Choroid plexus epithelial cell (primary cell): ENCODE data around the gene SLFN11.

ENCODE experiments used
- DNase-seq: peaks from one replicate; pipeline ENCODE4 v3.0.0-alpha.2; 2010; ENCODE audit warnings: low read depth
- H3K4me3 ChIP-seq: 2 replicates; pipeline ENCODE4 v1.5.1; 2011; ENCODE audit warnings: low read depth, mild to moderate bottlenecking, control low read depth, low read length, moderate library complexity
- TF ChIP-seq, protein P1 (sequence below): conservative IDR thresholded peaks from 2 replicates; pipeline ENCODE4 v1.5.1; 2011; ENCODE audit warnings: low read depth, mild to moderate bottlenecking, control low read depth, inconsistent platforms, low read length, moderate library complexity

The SLFN11 gene

DNA sequence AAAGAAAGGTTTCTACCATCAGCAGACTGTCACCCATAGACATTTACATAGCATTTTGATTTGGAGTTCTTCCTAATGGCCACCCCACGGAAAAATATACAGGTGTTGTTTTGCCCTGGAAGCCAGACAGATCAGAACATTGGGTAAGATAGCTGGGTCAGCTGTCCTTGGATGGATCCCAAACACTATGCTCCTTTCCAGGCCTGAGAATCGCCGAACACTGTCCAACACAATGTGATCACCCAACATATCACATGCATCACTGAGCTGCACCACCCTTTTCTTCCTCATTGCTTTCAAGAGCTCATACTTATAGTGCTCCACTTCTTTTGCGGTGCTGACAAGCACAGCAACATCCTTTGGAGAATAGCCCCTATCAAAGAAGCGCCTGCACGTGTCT lies 21.1 kb downstream of the SLFN11 start:
- TF ChIP-seq, protein P1, sequence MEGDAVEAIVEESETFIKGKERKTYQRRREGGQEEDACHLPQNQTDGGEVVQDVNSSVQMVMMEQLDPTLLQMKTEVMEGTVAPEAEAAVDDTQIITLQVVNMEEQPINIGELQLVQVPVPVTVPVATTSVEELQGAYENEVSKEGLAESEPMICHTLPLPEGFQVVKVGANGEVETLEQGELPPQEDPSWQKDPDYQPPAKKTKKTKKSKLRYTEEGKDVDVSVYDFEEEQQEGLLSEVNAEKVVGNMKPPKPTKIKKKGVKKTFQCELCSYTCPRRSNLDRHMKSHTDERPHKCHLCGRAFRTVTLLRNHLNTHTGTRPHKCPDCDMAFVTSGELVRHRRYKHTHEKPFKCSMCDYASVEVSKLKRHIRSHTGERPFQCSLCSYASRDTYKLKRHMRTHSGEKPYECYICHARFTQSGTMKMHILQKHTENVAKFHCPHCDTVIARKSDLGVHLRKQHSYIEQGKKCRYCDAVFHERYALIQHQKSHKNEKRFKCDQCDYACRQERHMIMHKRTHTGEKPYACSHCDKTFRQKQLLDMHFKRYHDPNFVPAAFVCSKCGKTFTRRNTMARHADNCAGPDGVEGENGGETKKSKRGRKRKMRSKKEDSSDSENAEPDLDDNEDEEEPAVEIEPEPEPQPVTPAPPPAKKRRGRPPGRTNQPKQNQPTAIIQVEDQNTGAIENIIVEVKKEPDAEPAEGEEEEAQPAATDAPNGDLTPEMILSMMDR = no peak
- no peak for DNase-seq
- no peak overlapping the region for H3K4me3 ChIP-seq

DNA sequence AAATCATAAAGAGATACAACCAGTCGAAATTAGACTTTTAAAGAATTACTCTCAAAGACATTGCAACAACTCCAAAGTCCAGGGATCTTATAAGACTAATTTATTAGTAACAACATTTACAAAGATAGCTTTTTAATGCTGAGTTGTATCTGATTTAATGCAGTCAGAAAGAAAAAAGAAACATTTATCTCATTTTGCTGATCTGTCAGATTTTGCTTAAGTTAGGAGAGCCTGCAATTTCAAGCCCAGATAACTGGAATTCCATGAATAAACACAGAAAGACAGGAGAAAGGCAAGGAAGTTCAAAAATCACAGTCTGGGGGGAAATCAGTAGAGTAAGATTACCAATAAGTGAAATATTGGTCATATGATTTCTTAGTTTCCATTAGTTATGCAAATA lies 22.9 kb downstream of the SLFN11 start:
- TF ChIP-seq, protein P1 = no peak

DNA sequence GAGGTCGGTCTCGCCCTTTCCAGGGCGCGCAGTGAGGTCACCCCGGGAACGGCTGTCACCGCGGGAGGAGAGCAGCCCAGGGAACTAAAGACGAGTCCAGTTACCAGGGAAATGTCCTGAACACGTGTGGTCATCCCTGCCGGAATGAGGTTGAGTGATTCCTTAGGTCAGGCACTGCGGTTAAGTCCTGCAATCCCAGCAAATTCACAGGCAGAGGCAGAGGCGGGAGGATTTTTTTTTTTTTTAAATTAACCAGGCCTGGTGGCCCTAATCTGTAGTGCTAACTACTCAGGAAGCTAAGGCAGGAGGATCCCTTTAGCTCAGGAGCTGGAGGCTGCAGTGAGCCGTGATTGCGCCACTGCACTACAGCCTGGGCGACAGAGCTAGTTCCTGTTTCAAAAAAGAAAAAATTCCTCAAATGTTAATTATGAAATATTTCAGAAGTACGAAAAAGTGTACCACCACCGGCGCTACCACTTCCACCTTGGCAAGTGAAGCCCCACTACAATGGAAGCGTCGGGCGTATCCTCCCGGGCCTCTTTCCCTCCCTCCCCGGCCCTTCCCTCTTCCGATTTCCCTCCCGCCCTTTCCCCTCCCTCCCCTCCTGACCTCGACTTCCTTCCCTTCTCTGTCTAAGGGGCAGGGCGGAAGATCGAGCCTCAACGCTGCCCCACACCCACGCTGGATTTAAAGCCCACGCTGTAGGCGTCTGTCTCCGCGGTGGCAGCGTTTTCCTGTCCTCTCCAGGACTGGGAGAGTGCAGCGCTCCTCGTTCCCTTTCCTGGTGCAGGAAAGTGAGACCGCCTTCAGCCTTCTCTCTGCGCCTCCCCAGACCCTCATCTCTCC lies 27.3 kb downstream of the SLFN11 start:
- H3K4me3 ChIP-seq = peak overlapping the region; percentile 57
- TF ChIP-seq, protein P1 = no peak
- peak; percentile 38 for DNase-seq

More for the DNA sequence above, 22.9 kb downstream of the SLFN11 start:
- no peak for DNase-seq
- H3K4me3 ChIP-seq = no peak overlapping the region

DNA sequence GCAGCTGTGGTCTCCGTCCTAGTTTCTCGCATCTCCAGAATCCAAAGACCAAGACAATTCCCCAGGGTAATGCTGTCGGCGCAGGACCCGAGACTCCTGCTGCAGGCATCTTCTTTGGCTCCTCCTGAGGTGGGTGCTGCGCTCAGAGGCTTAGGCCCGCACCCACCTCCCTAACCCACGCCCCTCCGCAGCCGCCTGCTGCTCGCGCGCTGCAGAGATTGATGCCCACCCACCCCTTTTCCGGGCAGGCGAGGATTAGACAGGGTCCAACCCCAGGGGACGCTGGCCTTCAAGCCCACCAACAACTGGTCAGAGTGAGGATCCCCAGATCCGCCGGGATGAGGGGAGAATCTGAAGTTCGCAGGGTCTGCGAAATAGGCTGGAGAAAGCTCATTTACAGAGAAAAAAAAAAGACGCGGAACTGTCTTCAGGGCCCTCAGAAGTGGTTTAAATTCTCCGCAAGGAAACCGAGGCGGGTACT lies 27.9 kb downstream of the SLFN11 start:
- H3K4me3 ChIP-seq = peak overlapping the region; percentile 57
- TF ChIP-seq, protein P1 = no peak
- DNase-seq = no peak

DNA sequence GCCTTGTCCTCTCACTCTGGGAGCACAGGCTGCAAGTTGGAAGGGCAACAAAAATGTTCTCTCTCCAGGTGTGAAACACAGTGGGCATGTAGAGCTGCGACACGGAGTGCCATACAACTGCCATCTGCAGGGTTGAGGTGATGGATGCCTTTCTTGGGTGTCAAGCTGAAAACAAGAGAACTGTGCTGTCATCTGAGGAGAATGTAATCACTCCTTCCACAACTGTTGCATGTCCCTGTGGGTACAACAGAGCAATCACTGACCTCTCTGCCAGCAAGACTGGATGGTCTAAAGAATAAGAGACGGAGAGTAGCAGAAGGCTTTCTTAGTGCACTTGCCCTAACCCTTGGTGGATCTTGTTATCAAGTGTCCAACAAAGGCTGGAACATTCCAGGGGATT lies 29.2 kb downstream of the SLFN11 start:
- no peak for DNase-seq
- no peak overlapping the region for H3K4me3 ChIP-seq

DNA sequence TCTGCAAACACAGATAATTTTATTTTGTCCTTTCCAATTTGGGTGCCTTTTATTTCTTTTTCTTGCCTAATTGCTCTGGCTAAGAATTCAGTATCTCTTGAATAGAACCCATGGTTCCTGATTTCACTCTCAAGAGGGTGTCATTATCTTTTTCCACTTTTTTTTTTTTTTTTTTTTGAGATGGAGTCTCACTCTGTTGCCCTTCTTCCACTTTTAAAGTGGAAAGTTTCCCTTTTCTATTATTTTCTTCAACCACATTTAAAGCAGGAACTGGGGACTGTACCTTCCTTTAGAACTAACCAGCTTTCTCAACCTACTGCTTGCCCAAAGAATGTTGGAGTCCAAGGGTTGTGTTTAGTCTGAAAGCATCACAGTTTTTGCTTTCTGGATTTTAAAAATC lies 31.1 kb downstream of the SLFN11 start:
- no peak for DNase-seq
- TF ChIP-seq, protein P1 = no peak
- no peak overlapping the region for H3K4me3 ChIP-seq

More for the DNA sequence above, 29.2 kb downstream of the SLFN11 start:
- TF ChIP-seq, protein P1 = no peak
